ENCODE data around the gene CYTH1.
"Not testable (repeated sequence)": the region's sequence is repeated elsewhere in the genome, so short reads cannot be mapped to it uniquely, and the experiment has no call there.

CYTH1 gene

DNA sequence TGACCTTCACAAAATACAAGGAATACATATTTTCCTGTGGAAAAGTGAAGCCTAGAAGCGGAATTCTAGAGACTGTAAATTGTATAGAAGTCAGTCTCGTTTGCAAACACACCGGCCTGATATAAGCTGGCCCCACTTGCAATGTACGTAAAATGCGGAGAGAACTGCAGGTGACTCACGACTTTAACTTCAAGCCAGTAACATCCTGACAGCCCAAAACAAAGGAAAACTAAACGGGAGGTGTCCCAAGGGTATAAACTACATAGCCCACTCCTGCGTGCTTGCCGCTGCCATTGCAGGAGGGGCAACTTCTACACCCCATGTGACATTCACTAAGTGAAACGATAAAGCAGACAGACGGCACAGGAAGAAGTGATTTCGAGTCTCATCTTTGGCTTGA is 101.6 kb downstream of the CYTH1 start:
- no peak for DNase-seq

DNA sequence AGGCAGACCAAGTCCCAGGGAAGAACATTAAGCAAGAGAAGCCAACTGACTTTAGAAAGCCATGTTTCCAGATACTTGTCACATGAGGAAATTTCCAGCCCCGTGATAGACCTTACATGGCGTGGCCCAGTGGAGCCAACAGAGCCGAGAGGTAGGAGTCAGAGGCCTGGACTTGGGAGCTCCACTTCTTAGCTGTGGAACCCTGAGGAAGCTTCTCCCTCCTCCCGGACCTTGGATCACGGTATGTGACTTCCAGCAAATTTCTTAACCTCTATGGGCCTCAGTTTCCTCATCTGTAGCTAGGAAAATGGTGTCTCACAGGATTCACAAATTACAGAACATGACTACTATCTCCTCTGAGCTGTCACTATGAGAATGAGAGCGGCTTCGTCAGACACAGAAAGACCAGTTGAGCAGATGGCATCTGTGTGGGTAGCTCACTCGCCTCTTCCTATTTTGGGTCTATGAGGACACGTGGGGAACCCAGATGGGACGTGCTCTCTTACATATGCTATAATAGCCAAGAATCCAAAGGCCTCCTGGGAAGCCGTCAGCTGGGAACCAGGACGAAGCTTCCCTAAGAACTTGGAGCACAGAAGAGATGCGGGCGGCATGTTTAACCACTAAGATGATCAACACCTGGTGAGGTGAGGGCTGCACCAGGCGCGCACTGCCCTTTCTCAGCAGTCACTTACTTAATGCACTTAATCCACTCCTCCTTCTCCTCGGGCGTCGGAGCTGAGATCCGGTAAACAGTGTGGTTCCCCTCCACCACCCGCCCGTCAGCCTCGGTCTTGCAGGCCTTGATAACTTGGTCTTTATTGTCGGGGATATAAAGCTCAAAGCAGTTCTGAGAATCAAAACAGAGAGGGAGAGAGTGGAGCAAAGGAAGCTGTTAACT is 102.3 kb downstream of the CYTH1 start:
- no peak for DNase-seq

DNA sequence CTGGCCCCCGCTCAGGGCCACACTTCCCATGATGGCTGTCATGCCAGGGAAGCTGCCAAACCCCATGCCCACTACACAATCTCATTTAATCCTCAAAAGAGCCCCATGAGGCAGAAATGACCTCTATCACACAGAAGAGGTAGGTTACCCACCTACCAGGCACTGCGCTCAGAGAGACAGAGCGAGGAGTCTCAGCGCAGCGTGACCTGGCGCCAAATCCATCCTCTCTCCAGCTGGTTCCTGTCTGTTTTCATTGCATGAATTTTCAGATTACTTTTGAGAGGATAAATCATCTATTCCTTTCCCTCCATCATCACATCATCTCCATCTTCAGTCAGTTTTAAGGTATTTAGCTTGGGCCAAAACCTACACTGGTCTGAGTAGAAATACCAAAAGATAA is 103.4 kb downstream of the CYTH1 start:
- no peak for DNase-seq

DNA sequence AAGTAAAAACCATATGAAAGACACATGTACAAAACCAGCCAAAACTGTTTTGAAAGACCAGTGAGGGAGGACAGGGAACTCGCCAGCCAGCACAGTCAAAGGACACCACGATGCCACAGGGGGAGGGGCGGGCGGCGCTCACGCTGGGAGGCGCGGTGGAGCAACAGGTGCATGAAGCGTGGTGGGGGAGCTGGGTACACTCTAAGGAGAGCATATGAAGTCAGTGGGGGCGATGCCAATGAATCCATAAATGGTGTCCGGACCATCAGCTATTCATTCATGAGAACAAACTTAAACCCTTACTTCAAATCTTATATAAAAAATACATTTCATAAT is 103.9 kb downstream of the CYTH1 start:
- DNase-seq, result no peak

DNA sequence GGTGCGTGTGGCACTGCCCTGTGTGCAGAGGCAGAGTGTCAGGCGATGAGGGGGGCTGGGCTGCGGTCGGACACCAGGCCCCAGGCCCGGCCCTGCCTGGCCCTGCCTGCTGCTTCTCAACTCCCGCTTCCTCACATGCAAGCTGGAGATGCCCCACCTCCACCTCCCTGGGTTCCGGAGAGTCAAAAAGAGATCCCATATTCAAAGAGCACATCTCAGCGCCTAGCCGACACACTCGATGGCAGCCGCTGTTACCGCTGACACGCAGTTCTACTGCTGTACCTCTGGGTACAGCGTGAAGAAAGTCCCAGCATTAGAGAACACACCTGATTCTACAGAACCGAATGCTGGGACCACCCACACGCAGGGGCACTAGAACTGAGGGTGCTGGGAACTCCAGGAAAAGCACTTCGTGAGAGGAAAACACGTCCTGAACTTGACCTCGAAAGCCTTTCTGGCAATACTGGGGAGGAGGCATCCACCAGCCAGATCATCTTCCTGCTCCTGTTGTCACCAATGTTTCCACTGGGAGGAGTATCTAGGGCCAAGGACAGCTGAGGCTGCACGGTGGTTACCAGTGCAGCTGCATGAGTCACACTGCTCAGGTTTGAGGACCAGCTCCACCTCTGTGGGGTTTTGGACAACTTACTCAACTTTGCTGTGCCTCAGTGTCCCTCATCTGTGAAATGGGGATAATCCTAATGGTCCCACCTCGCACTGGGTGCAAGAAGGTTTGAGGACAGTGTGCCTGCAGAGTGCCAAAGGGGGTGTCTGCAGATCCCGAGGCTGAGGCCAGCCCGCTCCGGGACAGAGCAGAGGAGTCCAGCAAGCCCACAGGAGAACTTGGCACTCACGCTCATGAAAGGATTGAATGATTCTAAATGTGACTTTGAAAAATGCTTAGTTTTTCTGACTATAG is 104.5 kb downstream of the CYTH1 start:
- no peak for DNase-seq

DNA sequence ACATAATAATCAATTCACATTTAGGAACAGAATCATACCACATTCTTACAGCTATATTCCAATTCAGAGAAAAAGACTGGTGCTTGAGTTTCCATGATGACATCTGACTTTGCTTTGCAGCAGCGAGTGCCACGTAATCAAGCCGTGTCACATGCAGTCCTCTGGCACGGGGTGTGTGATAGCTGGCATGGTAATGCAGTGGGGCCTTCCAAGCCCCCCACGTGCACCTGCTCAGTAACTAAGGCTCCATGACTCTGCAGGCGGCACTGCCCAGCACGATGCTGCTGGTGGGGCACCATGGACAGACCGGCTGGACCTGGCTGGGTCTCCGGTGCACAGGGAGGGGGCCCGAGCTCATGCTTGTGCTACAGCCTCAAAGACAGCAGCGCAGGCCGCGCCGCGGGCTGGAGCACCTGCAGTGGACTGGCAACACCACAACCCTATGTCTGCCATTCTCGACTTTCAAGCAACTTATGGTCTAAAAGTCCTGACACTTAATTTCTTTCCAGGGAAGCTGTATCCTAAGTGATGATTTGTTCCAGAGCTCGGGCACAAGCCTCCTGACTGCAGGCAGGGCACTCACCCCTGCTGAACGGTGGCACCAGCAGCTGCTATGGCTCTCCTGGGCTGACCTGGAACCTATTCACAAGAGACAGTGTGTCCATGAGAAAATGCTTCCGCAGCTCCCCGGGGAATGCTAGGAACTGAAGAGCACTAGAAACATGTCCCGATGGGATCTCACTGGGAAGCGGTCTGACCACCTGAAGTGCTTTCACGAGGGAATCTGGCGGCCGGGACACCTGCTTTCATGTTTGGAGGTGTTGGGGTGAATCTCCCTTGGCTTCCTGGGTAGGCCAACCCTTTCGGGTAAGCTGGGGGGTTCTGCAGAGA is 105.4 kb downstream of the CYTH1 start:
- DNase-seq, result no peak

DNA sequence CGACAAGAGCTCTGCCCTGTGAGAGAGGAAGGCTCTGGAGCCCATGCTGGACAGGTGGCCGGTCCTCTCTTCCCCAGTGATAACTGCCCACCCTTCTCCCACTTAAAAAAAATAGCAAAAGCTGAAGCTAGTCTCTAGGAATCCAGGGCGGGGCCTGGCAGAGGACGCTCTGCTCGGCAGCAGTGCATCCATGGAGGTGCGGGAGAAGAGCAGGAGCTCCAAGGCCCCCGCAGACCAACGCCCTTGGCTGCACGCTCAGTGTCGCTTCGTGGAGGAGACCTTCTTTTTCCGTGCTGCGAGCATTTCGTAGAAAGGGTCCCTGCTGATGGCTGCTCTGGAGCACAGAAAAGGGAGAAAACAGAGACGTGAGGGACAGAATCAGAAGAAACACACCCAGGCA is 106.2 kb downstream of the CYTH1 start:
- DNase-seq, result no peak

DNA sequence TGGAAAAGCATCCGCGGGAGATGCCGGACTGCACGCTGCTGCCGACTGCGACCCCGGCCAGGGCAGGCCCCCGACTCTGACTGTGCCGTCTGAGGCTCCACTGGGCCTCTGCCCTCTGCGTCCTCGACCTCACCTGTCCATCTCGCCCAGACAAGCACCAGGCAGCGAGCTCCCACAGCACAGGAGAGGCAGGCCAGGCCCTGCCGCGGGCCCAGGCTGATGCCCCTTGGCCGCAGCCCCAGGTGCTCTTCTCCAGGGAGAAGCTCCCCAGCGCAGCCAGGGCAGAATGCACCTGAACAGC is 106.8 kb downstream of the CYTH1 start:
- DNase-seq, result no peak

DNA sequence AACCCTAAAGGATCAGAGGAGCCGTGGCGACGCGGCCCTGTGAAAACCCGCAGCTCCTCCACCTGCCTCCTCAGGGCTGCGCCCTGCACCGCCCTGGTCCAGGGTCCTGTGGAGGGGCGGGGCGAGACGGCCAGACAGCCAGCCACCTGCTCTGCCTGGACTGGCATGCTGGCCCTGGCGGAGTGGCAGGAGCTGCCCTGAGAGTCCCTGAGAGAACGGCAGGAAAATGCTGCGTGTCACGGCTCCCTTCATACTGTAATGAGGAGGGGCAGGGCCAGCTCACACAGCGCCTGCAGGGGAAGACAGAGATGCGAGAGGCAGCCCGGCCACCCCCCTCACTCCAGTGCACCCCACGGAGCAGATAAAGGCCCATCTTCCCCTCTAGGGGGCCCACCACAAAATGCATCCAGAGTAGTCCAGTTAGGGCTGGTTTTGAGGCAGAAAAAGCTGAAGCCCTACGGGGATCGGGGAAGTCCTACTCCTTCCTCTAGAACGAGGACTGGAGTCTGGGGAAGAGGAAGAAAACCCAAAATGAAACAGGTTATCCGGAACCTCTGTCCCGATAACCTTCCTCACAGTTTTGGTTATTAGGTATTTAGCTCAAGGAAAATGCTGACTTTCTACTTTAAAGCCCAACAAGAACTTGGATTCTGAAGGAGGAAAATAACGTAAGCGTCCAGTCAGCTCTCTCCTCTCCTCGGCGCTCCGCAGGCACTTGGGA is 107.3 kb downstream of the CYTH1 start:
- no peak for DNase-seq

DNA sequence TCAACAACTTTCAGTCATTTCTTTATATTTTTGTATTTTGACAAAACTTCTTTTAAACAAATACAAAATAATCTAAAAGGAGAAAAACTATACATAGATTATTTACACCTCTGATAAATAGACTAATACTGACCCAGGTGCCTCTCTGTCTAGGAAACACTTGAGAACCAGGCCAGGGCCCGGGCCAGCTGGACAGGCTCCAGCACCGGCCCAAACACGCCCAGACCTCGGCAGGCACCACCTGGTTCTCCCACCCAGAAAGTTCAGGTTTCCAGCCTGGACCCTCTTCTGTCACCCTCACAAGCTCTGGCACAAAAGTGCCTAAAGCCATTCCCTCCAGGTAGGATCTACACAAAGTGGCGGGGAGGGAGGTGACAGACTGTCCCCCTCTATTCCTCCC is 107.9 kb downstream of the CYTH1 start:
- DNase-seq, result no peak

DNA sequence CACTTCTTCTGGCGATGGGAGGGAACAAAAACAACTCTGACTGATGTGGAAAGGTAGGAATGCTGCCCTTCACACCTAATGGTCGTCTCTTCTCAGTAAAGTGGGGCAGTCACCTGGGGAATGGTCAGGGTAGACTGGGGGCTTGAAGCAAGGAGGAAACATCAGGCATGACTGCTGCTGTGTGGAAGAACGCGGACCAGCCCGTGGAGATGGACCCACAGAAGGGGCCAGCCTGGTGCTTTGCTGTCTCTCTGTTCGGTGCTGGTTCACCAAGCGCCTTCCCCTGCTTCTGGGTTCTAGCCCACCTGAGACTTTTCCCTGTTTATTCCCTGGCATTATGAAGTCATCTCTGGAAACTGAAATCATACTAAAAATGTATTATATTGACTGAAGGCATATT is 108.7 kb downstream of the CYTH1 start:
- DNase-seq, result no peak

DNA sequence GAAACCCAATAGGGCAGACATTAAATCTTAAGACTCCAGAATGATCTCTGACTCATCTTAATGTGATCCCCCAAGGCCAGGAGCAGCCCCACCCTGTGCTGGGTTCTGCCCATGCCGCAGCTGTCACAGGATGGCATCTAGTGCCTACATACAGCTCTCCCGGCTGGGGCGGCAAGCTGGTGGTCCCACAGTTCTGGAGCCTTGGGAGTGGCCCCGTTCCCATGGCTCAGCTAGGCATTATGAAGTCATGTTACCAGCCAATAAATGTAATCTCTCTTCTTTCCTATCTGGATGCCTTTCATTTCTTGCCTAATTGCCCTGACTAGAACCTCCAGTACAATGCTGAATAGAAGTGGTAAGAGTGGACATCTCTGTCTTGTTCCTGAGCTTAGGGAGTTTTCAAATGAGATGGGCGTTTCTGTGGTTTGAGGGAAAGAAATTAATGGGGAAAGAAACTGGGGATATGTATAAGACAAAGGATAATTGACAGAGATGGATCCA is 109.2 kb downstream of the CYTH1 start:
- DNase-seq, result no peak

DNA sequence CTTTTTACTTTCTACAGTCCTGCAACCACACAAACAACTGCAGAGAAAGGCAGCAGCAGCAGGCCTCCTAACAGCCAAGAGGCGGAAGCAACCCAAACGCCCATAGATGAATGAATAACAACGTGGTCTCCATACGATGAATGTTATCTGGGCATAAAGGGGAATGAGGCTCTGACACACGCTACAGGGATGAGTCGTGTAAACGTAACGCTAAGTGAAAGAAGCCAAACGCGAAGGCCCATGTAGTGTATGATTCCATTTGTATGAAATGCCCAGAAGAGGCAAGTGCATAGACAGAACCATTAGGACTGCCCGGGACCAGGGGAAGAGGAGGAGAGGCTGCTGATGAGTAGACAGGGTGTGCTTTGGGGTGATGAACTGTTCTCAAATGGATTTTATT is 110.1 kb downstream of the CYTH1 start:
- DNase-seq, result no peak

DNA sequence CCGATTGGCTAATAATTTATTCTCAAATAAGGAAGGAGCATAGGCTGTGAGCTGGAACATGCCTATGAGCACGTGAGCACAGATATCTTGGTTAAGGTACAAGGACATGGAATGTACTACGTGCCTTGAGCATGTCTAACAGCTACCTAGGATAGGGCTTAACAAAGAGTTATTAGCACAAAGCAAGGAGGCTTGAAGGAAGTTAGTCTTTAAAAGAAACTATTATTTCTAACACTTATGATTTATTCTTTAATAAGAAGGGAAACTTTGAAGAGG is 110.4 kb downstream of the CYTH1 start:
- DNase-seq, result not testable (repeated sequence)

DNA sequence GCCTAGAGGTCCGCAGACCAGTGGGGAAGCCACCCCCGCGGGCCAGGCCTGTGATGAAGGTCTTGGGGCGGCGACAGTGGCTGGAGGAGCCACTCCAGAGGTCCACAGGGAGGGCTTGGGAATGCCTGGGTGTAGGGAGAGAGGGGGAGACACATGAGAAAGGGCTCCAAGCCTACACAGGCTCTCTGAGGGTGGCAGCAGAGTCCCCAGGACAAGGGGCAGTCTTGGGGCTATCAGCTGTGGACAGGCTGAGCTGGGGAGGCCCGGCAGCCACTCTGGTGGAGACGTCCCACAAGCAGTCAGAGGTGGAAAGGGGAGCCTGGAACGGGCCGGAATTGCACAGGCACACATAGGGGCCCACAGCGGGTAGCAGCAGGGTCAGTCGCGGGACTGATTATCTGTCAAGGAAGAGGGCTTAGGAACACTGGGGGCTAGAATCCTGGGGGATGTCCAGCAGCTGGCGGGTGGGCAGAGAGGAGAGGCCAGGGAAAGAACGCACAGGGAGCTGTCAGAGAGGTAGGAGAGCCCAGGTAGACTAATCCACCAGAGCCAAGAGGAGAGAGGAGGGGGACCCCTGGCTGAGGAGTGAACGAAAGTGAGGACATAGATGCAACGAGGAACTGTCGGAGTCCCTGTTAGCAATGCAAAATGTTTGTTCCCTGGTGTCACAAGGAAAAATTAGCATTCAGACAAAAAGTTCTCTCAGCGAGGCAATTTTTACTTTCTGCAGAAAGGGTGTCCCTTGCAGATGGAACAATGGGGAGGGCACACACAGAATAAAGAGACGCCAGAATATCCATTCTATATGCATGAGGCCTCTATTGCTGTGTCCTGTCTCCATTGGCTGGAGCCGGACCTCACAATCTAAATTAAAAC is 111.0 kb downstream of the CYTH1 start:
- no peak for DNase-seq

DNA sequence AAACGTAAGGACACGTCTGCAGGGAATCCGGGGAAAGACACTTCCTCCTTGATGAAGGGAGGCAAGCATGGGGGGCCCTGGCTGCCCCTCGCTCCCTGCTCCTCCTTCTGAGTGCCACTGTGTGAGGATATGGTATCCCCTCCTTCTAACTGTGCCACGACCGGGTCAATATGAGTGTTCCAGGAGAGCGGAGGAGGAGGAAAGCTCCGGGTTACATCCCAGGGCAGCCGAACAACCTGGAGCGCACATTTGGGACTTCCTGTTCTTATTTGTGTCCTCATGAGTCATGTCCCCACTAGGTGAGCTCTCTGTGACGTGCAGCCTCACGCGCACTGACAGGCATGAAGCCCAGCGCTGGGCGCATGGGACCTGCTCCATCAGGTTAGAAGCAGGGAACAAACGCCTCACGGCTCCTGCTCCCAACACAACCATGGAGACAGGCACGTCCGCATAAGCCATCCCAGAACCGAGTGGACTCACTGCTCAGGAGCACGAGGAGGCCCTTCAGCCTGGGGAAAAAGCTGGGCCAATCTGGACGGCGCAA is 112.0 kb downstream of the CYTH1 start:
- no peak for DNase-seq

DNA sequence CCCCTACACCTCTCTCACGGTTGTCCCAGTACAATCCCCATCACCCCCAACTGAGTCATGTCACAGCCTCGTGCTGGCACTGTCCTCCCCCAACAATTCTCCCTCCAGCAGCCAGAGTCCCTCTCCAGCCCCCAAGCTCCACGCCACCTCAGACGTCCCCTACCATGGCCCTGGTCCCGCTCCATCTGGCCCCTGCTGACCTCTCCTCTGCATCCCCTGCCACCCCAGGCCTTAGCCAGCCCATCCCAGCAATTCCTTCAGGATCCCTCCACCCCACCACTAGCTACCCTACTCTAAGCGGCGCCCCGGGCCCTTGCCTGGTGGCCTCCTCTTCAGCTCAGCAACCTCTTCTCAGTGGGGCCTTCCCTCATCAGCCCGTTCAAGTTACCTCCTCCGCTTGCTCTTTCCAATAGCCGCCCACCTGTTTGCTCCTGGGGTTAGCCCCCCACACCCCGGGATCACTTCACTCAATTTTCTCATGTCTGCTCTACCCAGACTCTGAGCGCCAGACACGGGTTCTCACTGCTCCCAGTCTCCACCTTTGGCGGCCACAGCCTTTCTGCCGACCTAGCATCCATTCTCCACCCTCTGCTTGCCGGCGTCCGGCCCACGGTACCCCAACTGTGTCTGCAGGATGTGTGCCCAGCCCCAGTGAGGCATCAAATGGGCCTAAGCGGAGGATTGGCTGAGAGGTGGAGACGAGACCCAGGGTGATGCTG is 112.7 kb downstream of the CYTH1 start:
- DNase-seq, result no peak

DNA sequence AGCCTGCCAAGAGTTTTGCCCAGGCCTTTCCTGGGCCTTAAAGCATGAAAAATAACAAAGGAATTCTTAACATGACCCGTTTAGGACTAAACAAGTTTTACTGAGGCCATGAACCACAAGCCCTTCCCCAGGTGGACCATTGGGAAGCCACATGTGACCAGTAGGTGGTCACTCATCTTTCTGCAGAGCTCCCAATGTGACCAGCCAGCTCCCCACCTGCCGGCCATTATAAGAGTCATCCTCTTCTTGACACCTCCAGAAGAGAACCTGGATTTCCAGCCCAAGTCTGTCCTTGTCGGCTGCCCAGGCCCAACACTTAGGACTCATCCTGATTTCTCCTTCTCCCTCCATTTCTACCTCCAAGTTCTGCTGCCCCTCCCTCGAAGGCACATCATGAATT is 113.2 kb downstream of the CYTH1 start:
- no peak for DNase-seq

DNA sequence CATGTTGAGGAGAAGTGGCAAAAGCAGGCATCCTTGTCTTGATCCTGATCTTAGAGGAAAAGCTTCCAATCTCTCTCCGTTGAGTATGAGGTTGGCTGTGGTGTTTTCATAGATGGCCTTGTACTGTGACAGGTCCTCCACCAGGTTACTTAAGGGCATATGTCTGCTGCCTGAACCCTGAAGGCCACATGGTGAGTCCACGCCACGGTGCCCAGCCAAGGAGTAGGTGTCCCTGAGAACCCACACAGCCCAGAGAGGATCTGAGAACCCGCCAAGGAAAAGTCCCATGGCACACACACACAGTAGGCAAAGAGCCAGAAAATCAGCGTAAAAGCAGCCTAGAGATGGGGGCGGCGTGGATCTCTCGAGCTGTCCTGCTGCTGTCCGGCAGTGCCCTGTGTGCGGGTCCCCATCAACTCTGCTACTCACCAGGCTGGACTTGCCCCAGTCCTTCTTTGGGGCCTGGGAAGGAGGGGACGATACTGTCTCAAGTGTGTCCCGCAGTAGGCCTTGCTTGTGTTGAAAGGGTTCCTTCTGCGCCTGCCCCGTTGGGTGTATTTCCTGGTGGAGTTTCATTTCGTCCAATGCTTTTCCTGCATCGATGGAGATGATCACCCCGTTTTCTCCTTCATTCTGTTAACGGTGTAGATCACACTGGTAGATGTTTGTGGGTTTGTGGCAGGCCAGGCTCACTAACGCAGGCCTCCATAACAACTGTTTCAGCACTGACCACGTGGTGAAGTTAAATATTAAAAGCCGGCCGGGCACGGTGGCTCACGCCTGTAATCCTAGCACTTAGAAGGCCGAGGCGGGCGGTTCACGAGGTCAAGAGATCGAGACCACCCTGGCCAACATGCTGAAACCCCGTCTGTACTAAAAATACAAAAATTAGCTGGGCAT is 114.1 kb downstream of the CYTH1 start:
- DNase-seq, result no peak

DNA sequence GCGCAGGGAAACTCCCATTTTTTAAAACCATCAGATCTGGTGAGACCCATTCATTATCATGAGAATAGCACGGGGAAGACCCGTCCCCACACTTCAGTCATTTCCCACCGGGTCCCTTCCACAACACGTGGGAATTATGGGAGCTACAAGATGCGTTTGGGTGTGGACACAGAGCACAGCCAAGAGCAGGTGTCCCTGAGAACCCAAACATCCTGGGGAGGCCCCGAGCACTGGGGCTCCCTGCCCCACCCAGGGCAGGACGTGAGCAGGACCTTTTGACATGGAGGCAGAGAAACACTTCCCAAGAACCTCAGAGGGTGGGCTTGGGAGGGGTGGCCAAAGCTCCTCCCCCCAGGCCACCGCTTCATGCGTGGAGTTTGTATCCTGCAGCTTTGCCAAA is 115.0 kb downstream of the CYTH1 start:
- no peak for DNase-seq

Data from activated naive CD4-positive, alpha-beta T cell treated with anti-CD3 and anti-CD28 coated beads, Interleukin-2, amount 50 U/mL, for 16 hours (primary cell).